GM18526 (cell line): ENCODE measurements around the gene APOM.
A peak's percentile ranks its signal among the peaks of the same experiment; 100 is the strongest.

Experiments used
- POLR2A ChIP-seq: IDR thresholded peaks from 3 replicates; pipeline ENCODE4 v1.6.1; 2011; ENCODE audit not compliant: insufficient read length; ENCODE audit errors: extremely low read depth

The APOM gene

DNA sequence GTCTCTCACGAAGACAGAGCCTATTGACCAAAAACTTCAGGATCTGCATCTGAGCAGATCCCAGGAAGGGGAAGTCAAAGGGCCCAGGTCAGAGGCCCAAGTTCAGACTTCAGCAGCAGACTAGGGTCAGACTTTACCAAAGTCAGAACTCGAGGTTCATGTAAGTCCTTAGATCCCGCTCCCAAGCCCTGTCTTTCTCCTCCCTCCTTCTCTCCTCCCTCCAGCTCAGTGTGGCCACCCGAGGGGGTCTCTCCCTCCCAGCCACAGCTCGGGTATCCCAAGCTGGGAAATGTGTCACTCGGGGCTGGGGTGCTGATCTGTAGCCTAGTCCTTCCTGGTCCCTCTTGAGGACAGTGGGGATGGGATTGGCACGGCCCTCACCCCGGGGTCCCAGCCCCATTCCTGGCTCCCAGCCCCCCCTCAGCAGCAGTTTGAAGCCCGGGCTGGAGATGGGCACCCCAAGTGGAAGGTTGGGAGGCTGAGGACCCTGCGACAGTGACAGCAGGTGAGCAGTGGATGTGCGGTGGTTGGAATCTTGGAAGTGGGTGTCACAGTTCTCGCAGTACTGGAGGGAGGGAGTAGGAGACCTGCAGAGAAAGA is 6.5 kb downstream of the APOM start:
- TF ChIP-seq POLR2A: no peak

GRCh38 chr6:31663126-31663960 is 7.6 kb downstream of the APOM start:
- TF ChIP-seq POLR2A: no peak

GRCh38 chr6:31663961-31664789 is 8.5 kb downstream of the APOM start:
- no peak for TF ChIP-seq POLR2A

- TF ChIP-seq POLR2A: peak; percentile 9
These were observed 9.3 kb downstream of the APOM start, which contains the start of gene GPANK1 for GRCh38 chr6:31664790-31665500. TSS of gene GPANK1 (minus strand) at chr6:31664997. CDS start at chr6:31664478, 519 bp downstream.

DNA sequence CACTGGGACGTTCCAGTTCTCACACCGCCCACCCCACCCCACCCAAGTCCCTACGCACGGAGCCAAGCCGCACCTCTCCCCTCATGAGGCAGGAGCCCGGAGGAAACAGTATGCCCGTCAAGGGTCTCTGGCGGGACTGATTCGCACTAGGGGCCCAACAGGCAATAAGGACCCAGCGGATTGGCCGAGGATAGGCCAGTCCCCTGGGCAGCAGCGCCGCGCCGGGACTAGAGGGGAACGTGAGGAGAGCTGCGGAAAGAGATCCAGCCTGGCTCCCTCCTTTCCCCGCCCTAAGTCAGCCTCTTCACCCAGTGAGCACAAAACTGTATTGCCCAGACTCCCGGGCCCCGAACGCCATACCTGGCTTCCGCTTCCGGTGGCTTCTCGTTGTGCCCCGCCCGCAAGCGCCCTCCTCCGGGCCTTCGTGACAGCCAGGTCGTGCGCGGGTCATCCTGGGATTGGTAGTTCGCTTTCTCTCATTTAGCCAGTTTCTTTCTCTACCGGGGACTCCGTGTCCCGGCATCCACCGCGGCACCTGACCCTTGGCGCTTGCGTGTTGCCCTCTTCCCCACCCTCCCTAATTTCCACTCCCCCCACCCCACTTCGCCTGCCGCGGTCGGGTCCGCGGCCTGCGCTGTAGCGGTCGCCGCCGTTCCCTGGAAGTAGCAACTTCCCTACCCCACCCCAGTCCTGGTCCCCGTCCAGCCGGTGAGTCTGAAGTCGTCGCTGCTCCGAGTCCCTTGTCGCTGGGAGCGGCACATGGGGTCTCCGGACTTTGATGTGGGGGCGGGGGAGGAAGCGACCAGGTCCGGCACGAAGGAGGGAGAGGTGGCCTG is 10.0 kb downstream of the APOM start, which contains the start of gene CSNK2B:
Gene CSNK2B, plus strand, starts transcription at position 580 of the 836 bp plus-strand sequence. CDS start 752 bp downstream, outside the sequence.
- TF ChIP-seq POLR2A: peak; percentile 92

DNA sequence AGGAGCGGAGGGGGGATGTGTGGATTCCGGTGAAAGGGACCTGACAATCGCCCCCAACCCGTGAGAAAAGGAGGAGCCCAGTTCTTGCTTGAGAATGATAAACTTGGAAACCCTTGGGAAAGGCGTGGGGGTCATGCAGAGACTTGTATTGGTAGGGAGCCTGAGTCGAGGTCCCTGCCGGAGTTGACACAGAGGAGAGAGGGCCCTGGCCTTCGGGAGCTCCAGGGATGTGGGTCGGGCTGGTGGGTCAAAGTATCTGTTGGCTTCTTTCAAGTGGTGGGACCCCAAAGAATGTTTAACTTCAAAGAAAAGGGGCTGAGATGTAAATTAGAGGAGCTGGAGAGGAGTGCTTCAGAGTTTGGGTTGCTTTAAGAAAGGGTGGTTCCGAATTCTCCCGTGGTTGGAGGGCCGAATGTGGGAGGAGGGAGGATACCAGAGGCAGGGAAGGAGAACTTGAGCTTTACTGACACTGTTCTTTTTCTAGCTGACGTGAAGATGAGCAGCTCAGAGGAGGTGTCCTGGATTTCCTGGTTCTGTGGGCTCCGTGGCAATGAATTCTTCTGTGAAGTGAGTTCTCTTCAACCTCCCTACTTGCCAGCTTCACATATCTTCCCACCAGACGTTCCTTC is 10.8 kb downstream of the APOM start:
- TF ChIP-seq POLR2A: no peak

GRCh38 chr6:31669676-31670075 is 14.0 kb downstream of the APOM start, which contains the start of gene LY6G5B:
TSS of gene LY6G5B (plus strand) at chr6:31669976. CDS start at chr6:31670951, 975 bp downstream.
- no peak for TF ChIP-seq POLR2A

- no peak for TF ChIP-seq POLR2A
These were observed 20.7 kb downstream of the APOM start for GRCh38 chr6:31676322-31676903.

- no peak for TF ChIP-seq POLR2A
These were observed 21.2 kb downstream of the APOM start for GRCh38 chr6:31676904-31677303.

DNA sequence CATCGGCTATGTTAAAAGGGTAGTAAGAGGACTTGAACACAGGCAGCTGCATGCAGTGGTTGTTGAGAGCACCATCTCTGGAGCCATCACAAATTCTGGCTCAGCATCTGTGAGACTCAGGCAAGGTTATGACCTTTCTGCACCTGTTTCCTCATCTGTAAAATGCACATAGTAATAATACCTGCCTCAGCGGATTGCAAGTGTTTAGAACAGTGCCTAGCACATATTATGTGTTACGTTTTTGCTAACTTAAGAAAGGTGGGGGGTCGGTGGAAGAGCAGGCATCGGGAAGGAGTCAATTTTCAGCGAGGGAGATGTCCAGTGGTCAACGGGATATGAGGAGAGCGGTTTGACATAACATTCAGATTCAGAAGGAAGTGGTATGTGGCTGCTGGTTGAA is 22.3 kb downstream of the APOM start:
- TF ChIP-seq POLR2A: no peak

DNA sequence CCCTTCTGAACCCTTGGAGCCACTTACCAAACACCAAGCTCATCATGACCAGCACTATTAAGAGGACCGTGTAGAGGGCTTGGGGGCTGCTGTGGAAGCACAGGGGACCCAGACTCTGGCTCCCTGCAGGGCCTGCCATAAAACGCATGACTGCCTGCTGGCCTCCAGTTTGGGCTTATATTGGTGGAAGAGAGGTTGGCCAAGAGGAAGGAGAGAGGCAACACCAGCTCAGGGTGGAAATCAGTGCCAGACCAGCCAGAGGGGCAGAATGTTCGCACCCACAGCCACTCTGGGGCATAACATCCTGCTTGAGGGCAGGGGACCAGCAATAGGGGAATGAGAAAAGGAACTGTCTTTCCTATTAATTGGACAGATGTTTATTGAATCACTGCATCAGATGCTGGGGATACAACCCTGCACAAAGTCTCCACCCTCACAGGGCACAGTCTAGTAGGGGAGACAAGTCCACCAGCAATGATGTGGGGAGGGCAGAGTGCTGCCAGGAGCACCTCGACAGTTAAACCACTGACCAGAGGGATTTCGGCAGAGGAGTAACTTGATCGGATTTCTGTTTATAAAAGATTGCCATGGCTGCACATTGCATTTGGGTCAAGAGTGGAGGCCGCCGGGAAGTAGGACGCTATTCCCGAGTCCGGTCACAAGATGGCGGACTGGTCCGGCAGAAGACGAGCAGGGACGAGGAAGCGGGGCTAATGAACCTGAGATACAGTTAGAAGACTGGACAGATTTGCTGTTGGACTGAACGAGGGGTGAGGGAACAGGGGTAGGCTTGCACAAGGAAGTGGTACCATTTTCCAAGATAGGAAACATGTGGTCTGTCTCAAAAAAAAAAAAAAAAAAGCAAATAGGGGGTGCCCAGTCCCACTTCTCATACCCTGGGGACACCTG is 24.8 kb downstream of the APOM start, which contains the start of gene LY6G5C:
Gene LY6G5C, minus strand, starts transcription at position 842 of the 909 bp plus-strand sequence. Its CDS starts 694 bp downstream, at position 148.
- no peak for TF ChIP-seq POLR2A

GRCh38 chr6:31681135-31681671 is 25.5 kb downstream of the APOM start:
- no peak for TF ChIP-seq POLR2A

DNA sequence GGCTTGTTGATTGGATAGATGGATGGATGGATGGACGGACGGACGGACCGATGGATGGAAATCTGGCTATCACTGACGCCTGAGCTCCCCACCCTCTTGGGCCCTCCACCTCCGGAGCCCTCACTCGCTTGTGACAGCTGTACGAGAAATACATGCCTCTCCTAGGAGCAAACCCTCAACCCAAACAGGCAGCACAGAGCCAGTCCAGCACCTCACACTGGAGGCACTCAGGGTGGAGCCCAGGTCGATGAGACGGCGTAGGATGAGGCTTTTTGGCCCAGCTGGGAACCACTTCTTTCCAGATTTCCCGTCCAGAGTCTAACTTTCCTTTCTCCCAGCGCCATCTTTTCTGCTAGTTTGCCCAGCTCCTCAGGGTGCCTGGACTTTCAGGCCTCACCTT is 27.9 kb downstream of the APOM start:
- TF ChIP-seq POLR2A: no peak
